Ascending aorta (tissue), 2 donors: ENCODE measurements around the gene CEP55. TPM values are rescaled to one million over a fixed set of nuclear protein-coding genes. Genes with fewer than 3 reads are reported as not detected.

ENCODE experiments used
- DNase-seq, 2 donors: peaks; one replicate each; pipeline ENCODE4 v3.0.0-alpha.2; 2019; ENCODE audit warnings: low spot score in 2 of 2
- H3K27ac ChIP-seq, 2 donors: fragments of 200-600 bp; sonication (generic); one replicate each; pipeline ENCODE4 v1.5.1; 2016 to 2017; ENCODE audit warnings: mild to moderate bottlenecking in 1 of 2
- H3K27me3 ChIP-seq: fragments of 200-600 bp; sonication (generic); one replicate; pipeline ENCODE4 v1.5.1; 2017
- H3K36me3 ChIP-seq, 2 donors: fragments of 200-600 bp; sonication (generic); one replicate each; pipeline ENCODE4 v1.5.1; 2016
- H3K4me1 ChIP-seq, 2 donors: fragments of 200-600 bp; sonication (generic); one replicate each; pipeline ENCODE4 v1.5.1; 2016 to 2017; ENCODE audit warnings: mild to moderate bottlenecking in 1 of 2
- H3K4me3 ChIP-seq, 2 donors: fragments of 200-600 bp; sonication (generic); one replicate each; pipeline ENCODE4 v1.5.1; 2016 to 2017; ENCODE audit warnings: mild to moderate bottlenecking in 1 of 2
- H3K9me3 ChIP-seq, 2 donors: fragments of 200-600 bp; sonication (generic); one replicate each; pipeline ENCODE4 v1.5.1; 2016
- CTCF ChIP-seq, 3 experiments: fragments of 200-600 bp in 2 of 3; fragments of 450-650 bp in 1 of 3; sonication (generic) in 2 of 3; IDR thresholded peaks; one replicate each; pipeline ENCODE4 v1.5.1; 2016 to 2019; ENCODE audit warnings: antibody characterized with exemption in 3 of 3, mild to moderate bottlenecking in 1 of 3, moderate library complexity in 1 of 3
- intact Hi-C: fragments of 100-400 bp; cut with DNase I; formaldehyde crosslinking; loops from one replicate; pipeline ENCODE4 v1.15.1; 2023
- total RNA-seq: library from RNA; depleted of rRNA; stranded (reverse); fragments of >200 nt; gene quantifications from one replicate; pipeline ENCODE4 v1.1.0, GENCODE V29; 2016

The CEP55 gene
- total RNA-seq, 1 donor from 2014 or later, result not detected

- no peak for DNase-seq
- Histone ChIP-seq H3K4me3 (no peak overlapping the region), H3K9me3 (no peaks in the 10 kb centered on the region), H3K36me3 (peaks cover 10 to 11% of the 10 kb centered on the region in 2 donors), H3K27me3 (no peaks in the 10 kb centered on the region), H3K4me1 (peaks cover 24 to 64% of the 10 kb centered on the region in 2 donors), H3K27ac (peak overlapping the region; percentile 86 to 96)
- intact Hi-C loops, result loop anchor here (2.0 kb wide), 1 partner anchor 21 kb away; no protein-coding TSS in a partner anchor
- no peak for TF ChIP-seq CTCF (IDR thresholded peaks at IDR 0.05)
Observed at GRCh38 chr10:93459466-93459865, 36.9 kb upstream of the CEP55 start.

GRCh38 chr10:93461109-93461806 lies 35.2 kb upstream of the CEP55 start:
- H3K27me3 ChIP-seq, result no peaks in the 10 kb centered on the region
- intact Hi-C loops, result no loop called here
- peaks cover 6 to 7% of the 10 kb centered on the region in 2 donors for H3K36me3 ChIP-seq
- H3K9me3 ChIP-seq, result no peaks in the 10 kb centered on the region
- peak overlapping the region; percentile 86 to 96 for H3K27ac ChIP-seq
- no peak overlapping the region for H3K4me3 ChIP-seq
- H3K4me1 ChIP-seq, result peaks cover 28 to 77% of the 10 kb centered on the region in 2 donors
- no peak for TF ChIP-seq CTCF (IDR thresholded peaks at IDR 0.05)
- no peak for DNase-seq

GRCh38 chr10:93461807-93462178 lies 34.6 kb upstream of the CEP55 start:
- Histone ChIP-seq H3K27me3 (no peaks in the 10 kb centered on the region), H3K4me1 (peaks cover 33 to 82% of the 10 kb centered on the region in 2 donors), H3K9me3 (no peaks in the 10 kb centered on the region), H3K4me3 (no peak overlapping the region), H3K36me3 (peaks cover 1 to 2% of the 10 kb centered on the region in 2 donors), H3K27ac (peak overlapping the region; percentile 86 to 96)
- no peak for DNase-seq
- TF ChIP-seq CTCF (IDR thresholded peaks at IDR 0.05), result no peak
- intact Hi-C loops, result no loop called here

- no peaks in the 10 kb centered on the region for H3K9me3 ChIP-seq
- H3K36me3 ChIP-seq, result peaks cover 0 to 2% of the 10 kb centered on the region in 2 donors
- H3K27me3 ChIP-seq, result no peaks in the 10 kb centered on the region
- intact Hi-C loops, result no loop called here
- no peak for TF ChIP-seq CTCF (IDR thresholded peaks at IDR 0.05)
- H3K4me1 ChIP-seq, result peaks cover 34 to 80% of the 10 kb centered on the region in 2 donors
- no peak for DNase-seq
- peak overlapping the region; percentile 86 to 96 for H3K27ac ChIP-seq
- no peak overlapping the region for H3K4me3 ChIP-seq
Observed at GRCh38 chr10:93462371-93462770, 34.0 kb upstream of the CEP55 start.

GRCh38 chr10:93462881-93463280 lies 33.5 kb upstream of the CEP55 start:
- TF ChIP-seq CTCF (IDR thresholded peaks at IDR 0.05), result no peak
- Histone ChIP-seq H3K27ac (peak overlapping the region; percentile 86 to 96), H3K4me1 (peaks cover 34 to 75% of the 10 kb centered on the region in 2 donors), H3K9me3 (no peaks in the 10 kb centered on the region), H3K4me3 (no peak overlapping the region), H3K36me3 (peaks cover 0 to 2% of the 10 kb centered on the region in 2 donors), H3K27me3 (no peaks in the 10 kb centered on the region)
- peak in 1 of 2 donors; percentile 79 for DNase-seq
- intact Hi-C loops, result no loop called here
